ENCODE results near the gene CYLD.

The CYLD gene

GRCh38 chr16:50828164-50828702, 86.3 kb downstream of the CYLD start:
- H3K9me3 ChIP-seq (ENCODE audit: control insufficient read depth in 1 of 2, low read length in 2 of 2) = no peaks in the 10 kb centered on the region
- H3K4me1 ChIP-seq (ENCODE audit: control insufficient read depth in 1 of 2, insufficient read depth in 2 of 2, low read length in 2 of 2) = no peaks in the 10 kb centered on the region
- no peaks in the 10 kb centered on the region for H3K27me3 ChIP-seq (ENCODE audit: low read depth, low read length)
- H3K36me3 ChIP-seq (ENCODE audit: control insufficient read depth in 1 of 2, insufficient read depth in 2 of 2, low read length in 2 of 2) = no peaks in the 10 kb centered on the region
- no peak overlapping the region for H3K27ac ChIP-seq (ENCODE audit: low read length)
- H3K4me3 ChIP-seq (ENCODE audit: low read depth in 1 of 2, low read length in 2 of 2) = no peak overlapping the region

GRCh38 chr16:50830698-50831097, 88.8 kb downstream of the CYLD start:
- Histone ChIP-seq H3K9me3 (ENCODE audit: control insufficient read depth in 1 of 2, low read length in 2 of 2) (no peaks in the 10 kb centered on the region), H3K4me3 (ENCODE audit: low read depth in 1 of 2, low read length in 2 of 2) (no peak overlapping the region), H3K27ac (ENCODE audit: low read length) (no peak overlapping the region), H3K4me1 (ENCODE audit: control insufficient read depth in 1 of 2, insufficient read depth in 2 of 2, low read length in 2 of 2) (no peaks in the 10 kb centered on the region), H3K36me3 (ENCODE audit: control insufficient read depth in 1 of 2, insufficient read depth in 2 of 2, low read length in 2 of 2) (no peaks in the 10 kb centered on the region), H3K27me3 (ENCODE audit: low read depth, low read length) (no peaks in the 10 kb centered on the region)

- Histone ChIP-seq H3K4me1 (ENCODE audit: control insufficient read depth in 1 of 2, insufficient read depth in 2 of 2, low read length in 2 of 2) (no peaks in the 10 kb centered on the region), H3K9me3 (ENCODE audit: control insufficient read depth in 1 of 2, low read length in 2 of 2) (no peaks in the 10 kb centered on the region), H3K27ac (ENCODE audit: low read length) (no peak overlapping the region), H3K4me3 (ENCODE audit: low read depth in 1 of 2, low read length in 2 of 2) (no peak overlapping the region), H3K36me3 (ENCODE audit: control insufficient read depth in 1 of 2, insufficient read depth in 2 of 2, low read length in 2 of 2) (no peaks in the 10 kb centered on the region), H3K27me3 (ENCODE audit: low read depth, low read length) (no peaks in the 10 kb centered on the region)
These were observed 89.9 kb downstream of the CYLD start for GRCh38 chr16:50831751-50832150.

GRCh38 chr16:50833929-50834328, 92.0 kb downstream of the CYLD start:
- Histone ChIP-seq H3K4me1 (ENCODE audit: control insufficient read depth in 1 of 2, insufficient read depth in 2 of 2, low read length in 2 of 2) (no peaks in the 10 kb centered on the region), H3K9me3 (ENCODE audit: control insufficient read depth in 1 of 2, low read length in 2 of 2) (no peaks in the 10 kb centered on the region), H3K27ac (ENCODE audit: low read length) (no peak overlapping the region), H3K4me3 (ENCODE audit: low read depth in 1 of 2, low read length in 2 of 2) (no peak overlapping the region), H3K27me3 (ENCODE audit: low read depth, low read length) (no peaks in the 10 kb centered on the region), H3K36me3 (ENCODE audit: control insufficient read depth in 1 of 2, insufficient read depth in 2 of 2, low read length in 2 of 2) (no peaks in the 10 kb centered on the region)

GRCh38 chr16:50834701-50835100, 92.8 kb downstream of the CYLD start:
- Histone ChIP-seq H3K27me3 (ENCODE audit: low read depth, low read length) (no peaks in the 10 kb centered on the region), H3K4me3 (ENCODE audit: low read depth in 1 of 2, low read length in 2 of 2) (no peak overlapping the region), H3K27ac (ENCODE audit: low read length) (no peak overlapping the region), H3K4me1 (ENCODE audit: control insufficient read depth in 1 of 2, insufficient read depth in 2 of 2, low read length in 2 of 2) (no peaks in the 10 kb centered on the region), H3K36me3 (ENCODE audit: control insufficient read depth in 1 of 2, insufficient read depth in 2 of 2, low read length in 2 of 2) (no peaks in the 10 kb centered on the region), H3K9me3 (ENCODE audit: control insufficient read depth in 1 of 2, low read length in 2 of 2) (no peaks in the 10 kb centered on the region)

GRCh38 chr16:50835358-50836060, 93.6 kb downstream of the CYLD start:
- Histone ChIP-seq H3K9me3 (ENCODE audit: control insufficient read depth in 1 of 2, low read length in 2 of 2) (no peaks in the 10 kb centered on the region), H3K27ac (ENCODE audit: low read length) (no peak overlapping the region), H3K36me3 (ENCODE audit: control insufficient read depth in 1 of 2, insufficient read depth in 2 of 2, low read length in 2 of 2) (no peaks in the 10 kb centered on the region), H3K4me3 (ENCODE audit: low read depth in 1 of 2, low read length in 2 of 2) (no peak overlapping the region), H3K4me1 (ENCODE audit: control insufficient read depth in 1 of 2, insufficient read depth in 2 of 2, low read length in 2 of 2) (no peaks in the 10 kb centered on the region), H3K27me3 (ENCODE audit: low read depth, low read length) (peaks cover under 1% of the 10 kb centered on the region)

- Histone ChIP-seq H3K36me3 (ENCODE audit: control insufficient read depth in 1 of 2, insufficient read depth in 2 of 2, low read length in 2 of 2) (no peaks in the 10 kb centered on the region), H3K9me3 (ENCODE audit: control insufficient read depth in 1 of 2, low read length in 2 of 2) (no peaks in the 10 kb centered on the region), H3K4me1 (ENCODE audit: control insufficient read depth in 1 of 2, insufficient read depth in 2 of 2, low read length in 2 of 2) (peaks cover 0 to 4% of the 10 kb centered on the region in 2 donors), H3K4me3 (ENCODE audit: low read depth in 1 of 2, low read length in 2 of 2) (no peak overlapping the region), H3K27ac (ENCODE audit: low read length) (no peak overlapping the region), H3K27me3 (ENCODE audit: low read depth, low read length) (peaks cover 3% of the 10 kb centered on the region)
These were observed 94.3 kb downstream of the CYLD start for GRCh38 chr16:50836121-50836621.

GRCh38 chr16:50837324-50837723, 95.4 kb downstream of the CYLD start:
- no peak overlapping the region for H3K4me3 ChIP-seq (ENCODE audit: low read depth in 1 of 2, low read length in 2 of 2)
- no peaks in the 10 kb centered on the region for H3K9me3 ChIP-seq (ENCODE audit: control insufficient read depth in 1 of 2, low read length in 2 of 2)
- no peaks in the 10 kb centered on the region for H3K36me3 ChIP-seq (ENCODE audit: control insufficient read depth in 1 of 2, insufficient read depth in 2 of 2, low read length in 2 of 2)
- H3K27ac ChIP-seq (ENCODE audit: low read length) = no peak overlapping the region
- H3K27me3 ChIP-seq (ENCODE audit: low read depth, low read length) = peaks cover 3% of the 10 kb centered on the region
- H3K4me1 ChIP-seq (ENCODE audit: control insufficient read depth in 1 of 2, insufficient read depth in 2 of 2, low read length in 2 of 2) = peaks cover 0 to 4% of the 10 kb centered on the region in 2 donors

- Histone ChIP-seq H3K27ac (ENCODE audit: low read length) (no peak overlapping the region), H3K4me3 (ENCODE audit: low read depth in 1 of 2, low read length in 2 of 2) (no peak overlapping the region), H3K4me1 (ENCODE audit: control insufficient read depth in 1 of 2, insufficient read depth in 2 of 2, low read length in 2 of 2) (peaks cover 0 to 4% of the 10 kb centered on the region in 2 donors), H3K9me3 (ENCODE audit: control insufficient read depth in 1 of 2, low read length in 2 of 2) (no peaks in the 10 kb centered on the region), H3K36me3 (ENCODE audit: control insufficient read depth in 1 of 2, insufficient read depth in 2 of 2, low read length in 2 of 2) (no peaks in the 10 kb centered on the region), H3K27me3 (ENCODE audit: low read depth, low read length) (peaks cover 3% of the 10 kb centered on the region)
These were observed 96.3 kb downstream of the CYLD start for GRCh38 chr16:50838165-50838564.

GRCh38 chr16:50838885-50839284, 97.0 kb downstream of the CYLD start:
- no peak overlapping the region for H3K4me3 ChIP-seq (ENCODE audit: low read depth in 1 of 2, low read length in 2 of 2)
- peaks cover 3% of the 10 kb centered on the region for H3K27me3 ChIP-seq (ENCODE audit: low read depth, low read length)
- H3K4me1 ChIP-seq (ENCODE audit: control insufficient read depth in 1 of 2, insufficient read depth in 2 of 2, low read length in 2 of 2) = peaks cover 0 to 4% of the 10 kb centered on the region in 2 donors
- no peak overlapping the region for H3K27ac ChIP-seq (ENCODE audit: low read length)
- H3K36me3 ChIP-seq (ENCODE audit: control insufficient read depth in 1 of 2, insufficient read depth in 2 of 2, low read length in 2 of 2) = no peaks in the 10 kb centered on the region
- no peaks in the 10 kb centered on the region for H3K9me3 ChIP-seq (ENCODE audit: control insufficient read depth in 1 of 2, low read length in 2 of 2)

- H3K27me3 ChIP-seq (ENCODE audit: low read depth, low read length) = peaks cover 3% of the 10 kb centered on the region
These were observed 97.5 kb downstream of the CYLD start for GRCh38 chr16:50839356-50839755.

More at GRCh38 chr16:50839356-50839755, 97.5 kb downstream of the CYLD start:
- no peaks in the 10 kb centered on the region for H3K9me3 ChIP-seq (ENCODE audit: control insufficient read depth in 1 of 2, low read length in 2 of 2)
- no peak overlapping the region for H3K4me3 ChIP-seq (ENCODE audit: low read depth in 1 of 2, low read length in 2 of 2)
- H3K36me3 ChIP-seq (ENCODE audit: control insufficient read depth in 1 of 2, insufficient read depth in 2 of 2, low read length in 2 of 2) = no peaks in the 10 kb centered on the region
- H3K4me1 ChIP-seq (ENCODE audit: control insufficient read depth in 1 of 2, insufficient read depth in 2 of 2, low read length in 2 of 2) = peaks cover 0 to 4% of the 10 kb centered on the region in 2 donors
- no peak overlapping the region for H3K27ac ChIP-seq (ENCODE audit: low read length)
